NCI-H2029 (cell line): Measurements from ENCODE around the gene SPATS2.

Experiments
- DNase-seq: peaks from one replicate; lab custom pipeline; 2025; lab: John Stamatoyannopoulos, UW

Gene SPATS2

DNA sequence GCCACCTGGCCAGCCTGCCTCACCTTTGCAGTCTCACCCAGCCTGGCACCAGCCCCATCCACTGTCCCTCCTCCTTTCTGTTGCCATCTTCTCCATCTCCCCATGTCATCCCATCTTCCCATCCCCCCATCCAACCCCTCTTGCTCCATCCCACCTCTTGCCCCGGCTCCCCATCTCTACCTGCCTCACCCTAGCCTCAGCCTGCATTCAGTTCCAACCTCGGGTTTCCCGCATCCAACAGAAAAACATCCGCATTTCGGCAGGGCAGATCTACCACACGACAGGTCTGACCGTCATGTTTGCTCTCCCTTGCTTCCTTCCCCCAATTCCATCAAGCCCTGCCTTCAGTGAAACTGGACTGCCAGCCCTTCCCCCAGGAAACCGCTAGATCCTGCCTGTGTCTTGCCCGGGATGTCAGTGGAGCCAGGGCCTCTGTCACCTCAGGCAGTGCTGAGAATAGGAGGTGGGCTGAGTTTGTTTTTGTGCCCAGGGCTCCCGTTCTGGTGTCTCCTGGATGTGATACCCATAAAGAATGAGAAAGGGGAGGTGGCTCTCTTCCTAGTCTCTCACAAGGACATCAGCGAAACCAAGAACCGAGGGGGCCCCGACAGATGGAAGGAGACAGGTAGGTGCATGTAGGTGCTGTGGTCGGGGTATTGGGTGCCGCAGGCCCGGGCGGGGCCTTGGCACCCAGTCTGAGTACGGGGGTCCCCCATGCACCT is 174.0 kb downstream of the SPATS2 start:
- no peak for DNase-seq

GRCh38 chr12:49541911-49542505 is 174.7 kb downstream of the SPATS2 start:
- no peak for DNase-seq

- no peak for DNase-seq
Observed at GRCh38 chr12:49542592-49543160, 175.4 kb downstream of the SPATS2 start.

DNA sequence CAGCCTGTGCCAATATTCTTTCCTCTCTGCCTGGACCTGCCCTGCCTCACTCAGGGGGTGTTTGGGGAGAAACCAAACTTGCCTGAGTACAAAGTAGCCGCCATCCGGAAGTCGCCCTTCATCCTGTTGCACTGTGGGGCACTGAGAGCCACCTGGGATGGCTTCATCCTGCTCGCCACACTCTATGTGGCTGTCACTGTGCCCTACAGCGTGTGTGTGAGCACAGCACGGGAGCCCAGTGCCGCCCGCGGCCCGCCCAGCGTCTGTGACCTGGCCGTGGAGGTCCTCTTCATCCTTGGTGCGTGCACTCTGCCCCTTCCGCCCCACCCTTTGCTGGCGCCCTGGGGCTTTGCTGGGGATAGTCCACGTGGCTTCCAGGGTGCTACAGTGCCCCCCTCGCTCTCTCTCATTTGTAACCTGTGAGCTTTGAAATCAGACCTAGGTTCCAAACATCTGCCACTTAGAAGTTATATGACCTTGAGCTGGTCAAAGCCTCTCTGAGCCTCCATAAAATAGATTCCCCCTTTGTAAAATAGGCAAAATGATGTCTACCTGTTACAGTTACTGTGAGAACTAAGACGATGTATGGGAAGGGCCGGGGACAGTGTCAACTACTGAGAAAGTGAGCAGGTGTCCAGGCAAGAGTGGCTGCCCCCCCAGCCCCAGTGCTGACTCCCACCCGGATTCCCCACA is 176.1 kb downstream of the SPATS2 start:
- DNase-seq: no peak

GRCh38 chr12:49543914-49544815 is 176.9 kb downstream of the SPATS2 start:
- DNase-seq: no peak

DNA sequence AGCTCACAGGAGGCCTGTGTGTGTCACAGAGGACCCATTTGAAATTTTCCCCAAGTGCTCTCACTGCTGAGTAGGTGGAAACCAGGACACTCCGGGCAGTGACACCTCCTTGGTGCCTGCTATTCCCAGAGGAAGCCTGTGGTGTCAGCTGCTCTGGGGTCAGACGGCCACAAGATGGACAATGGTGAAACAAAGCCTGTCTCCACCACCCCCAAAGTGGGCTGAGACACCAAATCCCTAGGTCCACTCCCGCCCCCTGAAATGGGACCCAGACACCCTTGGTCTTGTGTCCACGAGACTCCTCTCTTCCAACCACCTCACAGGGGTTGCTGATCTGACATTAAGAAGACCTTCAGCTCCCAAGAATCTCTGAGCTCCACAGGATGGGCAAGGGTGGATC is 178.6 kb downstream of the SPATS2 start:
- DNase-seq: no peak

DNA sequence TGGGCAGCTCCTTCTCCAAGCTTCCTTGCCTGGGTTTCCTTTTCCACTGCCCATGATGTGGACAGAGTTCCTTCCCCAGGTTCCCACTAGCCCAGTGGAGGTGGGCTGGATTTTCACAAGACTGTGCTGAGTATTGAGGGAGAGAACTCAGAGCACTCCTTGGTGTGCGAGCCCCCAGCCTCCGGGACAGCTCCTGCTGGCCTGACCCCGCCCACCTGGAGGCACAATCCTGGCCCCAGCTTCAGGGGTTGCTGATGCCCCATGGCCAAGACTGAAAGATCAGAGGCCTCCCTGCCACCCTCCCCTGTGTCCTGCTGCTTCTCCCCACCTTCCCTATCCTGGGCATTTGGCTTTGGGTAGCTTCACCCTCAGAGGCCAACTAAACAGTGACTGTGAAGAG is 179.2 kb downstream of the SPATS2 start:
- DNase-seq: no peak

- no peak for DNase-seq
Observed at GRCh38 chr12:49547090-49547690, 179.9 kb downstream of the SPATS2 start.

- no peak for DNase-seq
Observed at GRCh38 chr12:49548481-49548821, 181.2 kb downstream of the SPATS2 start.

DNA sequence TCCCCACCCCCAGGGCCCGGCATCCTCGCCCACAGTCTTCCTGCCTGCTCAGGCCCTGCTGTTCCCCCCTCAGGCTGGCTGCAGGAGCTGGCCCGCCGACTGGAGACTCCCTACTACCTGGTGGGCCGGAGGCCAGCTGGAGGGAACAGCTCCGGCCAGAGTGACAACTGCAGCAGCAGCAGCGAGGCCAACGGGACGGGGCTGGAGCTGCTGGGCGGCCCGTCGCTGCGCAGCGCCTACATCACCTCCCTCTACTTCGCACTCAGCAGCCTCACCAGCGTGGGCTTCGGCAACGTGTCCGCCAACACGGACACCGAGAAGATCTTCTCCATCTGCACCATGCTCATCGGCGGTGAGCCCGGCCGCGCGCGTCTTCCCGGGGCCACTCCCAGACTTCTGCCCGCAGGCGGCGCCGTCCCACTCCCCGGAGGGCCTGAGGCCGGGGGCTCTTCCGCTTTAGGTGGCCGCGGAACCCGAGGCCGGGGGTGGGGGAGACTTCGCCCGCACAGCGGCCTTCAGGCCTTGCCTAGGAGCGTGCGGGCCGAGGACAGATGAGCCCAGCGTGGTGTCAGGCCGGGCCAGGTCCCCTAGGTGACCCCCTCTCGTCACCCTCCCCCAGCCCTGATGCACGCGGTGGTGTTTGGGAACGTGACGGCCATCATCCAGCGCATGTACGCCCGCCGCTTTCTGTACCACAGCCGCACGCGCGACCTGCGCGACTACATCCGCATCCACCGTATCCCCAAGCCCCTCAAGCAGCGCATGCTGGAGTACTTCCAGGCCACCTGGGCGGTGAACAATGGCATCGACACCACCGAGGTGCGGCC is 181.8 kb downstream of the SPATS2 start:
- peak; percentile 44 for DNase-seq

DNA sequence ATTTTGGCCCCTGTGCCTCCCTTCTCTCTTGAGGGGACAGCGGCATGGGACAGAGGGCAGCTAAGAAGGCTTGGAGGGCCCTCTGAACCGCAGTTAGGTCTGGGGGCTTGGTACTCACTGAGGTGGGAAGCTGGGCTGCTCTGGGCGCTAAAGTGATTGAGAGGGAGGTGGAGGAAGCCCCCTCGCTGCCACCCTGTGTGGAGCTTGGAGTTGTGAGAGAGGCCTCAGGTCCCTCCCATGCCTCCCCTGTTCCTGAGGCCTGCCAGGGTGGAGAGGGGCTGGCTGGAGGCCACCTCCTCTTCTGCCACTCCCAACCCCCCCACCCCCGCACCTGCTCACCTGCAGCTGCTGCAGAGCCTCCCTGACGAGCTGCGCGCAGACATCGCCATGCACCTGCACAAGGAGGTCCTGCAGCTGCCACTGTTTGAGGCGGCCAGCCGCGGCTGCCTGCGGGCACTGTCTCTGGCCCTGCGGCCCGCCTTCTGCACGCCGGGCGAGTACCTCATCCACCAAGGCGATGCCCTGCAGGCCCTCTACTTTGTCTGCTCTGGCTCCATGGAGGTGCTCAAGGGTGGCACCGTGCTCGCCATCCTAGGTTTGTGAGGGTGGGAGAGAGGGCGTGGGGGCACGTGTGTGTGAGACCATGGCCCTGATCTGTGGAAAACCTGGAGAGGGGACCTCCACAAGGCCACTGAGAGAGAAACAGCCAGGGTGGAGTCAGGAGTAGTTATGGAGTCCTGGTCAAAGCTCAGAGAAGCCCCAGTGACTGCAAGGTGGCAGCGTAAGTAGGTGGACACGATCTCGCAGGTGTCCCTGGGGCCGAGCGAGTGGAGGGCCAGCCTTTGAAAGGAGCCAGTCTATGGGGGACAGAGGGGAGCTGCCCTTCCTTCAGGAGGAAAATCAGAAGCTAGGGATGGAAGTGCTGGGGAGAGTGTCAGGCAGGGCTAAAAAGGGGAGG is 182.8 kb downstream of the SPATS2 start:
- peak; percentile 90 for DNase-seq

- DNase-seq: no peak
Observed at GRCh38 chr12:49550693-49551252, 183.5 kb downstream of the SPATS2 start.

DNA sequence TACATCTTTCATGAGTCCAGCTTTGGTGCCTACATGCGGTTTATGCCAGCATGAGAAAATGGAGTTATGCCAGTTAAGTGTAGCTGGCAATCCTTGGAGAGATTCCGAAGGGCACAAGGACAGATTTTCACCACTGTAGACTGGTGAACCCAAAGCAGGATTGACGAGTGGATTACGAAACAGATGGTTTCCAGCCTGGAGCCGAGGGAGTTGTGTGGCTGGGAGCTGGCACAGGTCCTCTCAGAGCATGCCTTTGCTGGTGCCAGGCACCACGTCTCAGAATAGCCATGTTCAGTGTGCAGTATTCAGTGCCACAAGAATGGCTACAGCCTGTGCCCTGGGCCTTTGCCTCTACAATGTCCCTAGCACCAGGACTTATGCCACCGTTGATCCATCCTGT is 184.8 kb downstream of the SPATS2 start:
- no peak for DNase-seq

GRCh38 chr12:49552425-49552824 is 185.2 kb downstream of the SPATS2 start:
- no peak for DNase-seq

DNA sequence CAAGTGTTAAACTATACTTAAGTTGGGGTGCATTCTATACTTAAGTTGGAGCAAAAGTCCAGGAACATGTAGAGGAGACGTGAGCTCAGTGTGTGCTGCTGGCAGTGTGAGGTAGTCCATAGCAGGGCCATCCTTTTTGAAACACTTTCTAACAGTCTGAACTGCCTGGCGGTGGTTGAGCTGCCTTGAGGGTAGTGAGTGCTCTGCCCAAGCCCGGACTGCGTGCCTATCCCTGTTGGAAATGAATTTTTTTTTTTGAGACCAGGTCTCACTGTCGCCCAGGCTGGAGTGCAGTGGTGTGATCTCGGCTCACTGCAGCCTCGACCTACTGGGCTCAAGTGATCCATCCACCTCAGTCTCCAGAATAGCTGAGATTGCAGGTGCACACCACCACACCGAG is 185.6 kb downstream of the SPATS2 start:
- no peak for DNase-seq

- no peak for DNase-seq
Observed at GRCh38 chr12:49553512-49554088, 186.3 kb downstream of the SPATS2 start.

GRCh38 chr12:49554266-49554665 is 187.0 kb downstream of the SPATS2 start:
- no peak for DNase-seq

GRCh38 chr12:49555631-49556390 is 188.5 kb downstream of the SPATS2 start:
- no peak for DNase-seq
